Measurements from ENCODE around the gene NCR3LG1.
"Not testable (repeated sequence)": the region's sequence is repeated elsewhere in the genome, so short reads cannot be mapped to it uniquely, and the experiment has no call there.

NCR3LG1 gene

GRCh38 chr11:17411418-17411817, 59.8 kb downstream of the NCR3LG1 start:
- DNase-seq (ENCODE audit: low read depth in 2 of 2): no peak

- DNase-seq (ENCODE audit: low read depth in 2 of 2): no peak
These were observed 61.0 kb downstream of the NCR3LG1 start for GRCh38 chr11:17412488-17413180.

GRCh38 chr11:17413414-17414316, 62.1 kb downstream of the NCR3LG1 start:
- no peak for DNase-seq (ENCODE audit: low read depth in 2 of 2)

GRCh38 chr11:17414317-17414737, 62.7 kb downstream of the NCR3LG1 start:
- no peak for DNase-seq (ENCODE audit: low read depth in 2 of 2)

- no peak for DNase-seq (ENCODE audit: low read depth in 2 of 2)
These were observed 63.4 kb downstream of the NCR3LG1 start for GRCh38 chr11:17414992-17415391.

- DNase-seq (ENCODE audit: low read depth in 2 of 2): no peak
These were observed 64.0 kb downstream of the NCR3LG1 start for GRCh38 chr11:17415523-17416104.

GRCh38 chr11:17416492-17416891, 64.9 kb downstream of the NCR3LG1 start:
- no peak for DNase-seq (ENCODE audit: low read depth in 2 of 2)

- no peak for DNase-seq (ENCODE audit: low read depth in 2 of 2)
These were observed 67.0 kb downstream of the NCR3LG1 start for GRCh38 chr11:17418444-17419081.

- no peak for DNase-seq (ENCODE audit: low read depth in 2 of 2)
These were observed 70.2 kb downstream of the NCR3LG1 start for GRCh38 chr11:17421781-17422180.

- DNase-seq (ENCODE audit: low read depth in 2 of 2): no peak
These were observed 72.1 kb downstream of the NCR3LG1 start for GRCh38 chr11:17423533-17424310.

GRCh38 chr11:17426233-17426632, 74.6 kb downstream of the NCR3LG1 start:
- DNase-seq (ENCODE audit: low read depth in 2 of 2): not testable (repeated sequence)

Measured in stimulated activated CD8-positive, alpha-beta memory T cell treated with anti-CD3 and anti-CD28 coated beads, Interleukin-2, amount 100 ng/mL, for 48 hours (primary cell).